Transverse colon (tissue), 3 donors: ENCODE results near the gene CAPZA2.

Source experiments
- CTCF ChIP-seq, 5 experiments: fragments of 200-600 bp in 3 of 5; fragments of 450-650 bp in 2 of 5; sonication (generic) in 3 of 5; IDR thresholded peaks; 1 replicate in 2 of 5; 2 replicates in 3 of 5; pipeline ENCODE4 v1.5.1; 2016 to 2017; ENCODE audit warnings: antibody characterized with exemption in 5 of 5, inconsistent platforms in 3 of 5, mild to moderate bottlenecking in 2 of 5, moderate library complexity in 1 of 5
- EP300 ChIP-seq: sonication (generic); formaldehyde crosslinking; IDR thresholded peaks from one replicate; pipeline ENCODE4 v1.6.1; 2017; ENCODE audit warnings: antibody characterized with exemption, low read depth
- POLR2A ChIP-seq: fragments of 450-650 bp; IDR thresholded peaks from one replicate; pipeline ENCODE4 v1.6.1; 2016; ENCODE audit warnings: antibody characterized with exemption, mild to moderate bottlenecking, moderate library complexity

- TF ChIP-seq CTCF (IDR thresholded peaks at IDR 0.05) (no peak), POLR2A (no peak), EP300 (no peak)
Observed at GRCh38 chr7:116829493-116829892, 32.9 kb upstream of the CAPZA2 start.
